ENCODE data around the gene TMEM255B.
"Not testable (repeated sequence)": the region's sequence is repeated elsewhere in the genome, so short reads cannot be mapped to it uniquely, and the experiment has no call there.

TMEM255B gene

DNA sequence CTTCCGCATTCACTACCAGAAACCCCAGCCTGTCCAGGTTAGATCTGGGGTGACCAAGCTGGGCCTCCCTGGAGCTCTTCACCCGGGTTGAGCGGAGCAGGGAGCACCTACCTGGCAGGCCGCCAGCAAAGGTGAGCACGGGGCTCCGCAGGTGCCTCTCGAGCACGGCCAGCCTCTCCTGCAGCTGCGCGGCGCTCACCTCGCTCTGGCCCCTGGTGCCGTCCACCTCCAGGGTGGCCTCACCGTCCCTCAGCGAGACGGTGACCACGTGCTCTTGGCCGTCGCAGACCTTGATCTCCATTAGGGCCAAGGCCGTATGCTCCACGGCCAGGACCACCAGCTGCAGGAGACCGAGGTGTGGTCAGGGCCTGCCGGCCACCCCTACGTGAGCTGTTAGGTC lies 62.8 kb downstream of the TMEM255B start:
- H3K9ac ChIP-seq = no peak overlapping the region
- H3K9me3 ChIP-seq (replicated peaks in 1 of 11) = peaks cover 11 to 31% (median 26%) of the 10 kb centered on the region in 11 experiments; a peak in 20 of 22 replicates
- H3K4me1 ChIP-seq = peaks cover 13 to 35% (median 25%) of the 10 kb centered on the region in 10 experiments
- peaks cover 91 to 98% (median 94%) of the 10 kb centered on the region in 11 experiments for H4K20me1 ChIP-seq
- H3K27me3 ChIP-seq = no peaks in the 10 kb centered on the region
- H3K27ac ChIP-seq = no peak overlapping the region
- H3K4me3 ChIP-seq = no peak overlapping the region
- peaks cover 50 to 86% (median 75%) of the 10 kb centered on the region in 11 experiments for H3K36me3 ChIP-seq
- no peak overlapping the region for H3K4me2 ChIP-seq
- TF ChIP-seq Cebpa-rat (IDR thresholded peaks at IDR 0.05) = no peak

DNA sequence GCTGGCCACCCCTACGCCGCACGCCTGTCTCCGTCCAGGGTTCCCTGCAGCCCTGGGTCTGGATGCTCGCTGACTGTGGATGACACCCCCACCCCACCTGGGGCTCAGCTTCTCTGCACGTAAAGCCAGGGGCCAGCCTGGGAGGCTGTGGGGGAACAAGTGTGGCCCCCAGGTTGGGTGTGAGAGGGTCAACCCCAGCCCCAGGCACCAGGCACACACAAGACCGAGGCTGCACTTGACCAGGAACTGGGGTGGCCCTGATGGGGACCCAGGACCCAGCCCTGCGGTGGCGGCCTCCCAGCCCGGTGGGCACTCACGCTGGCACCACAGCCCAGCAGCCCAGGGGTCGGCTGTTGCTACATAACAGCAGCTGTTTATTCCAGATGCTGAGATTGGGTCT lies 63.2 kb downstream of the TMEM255B start:
- no peak for TF ChIP-seq Cebpa-rat (IDR thresholded peaks at IDR 0.05)
- H4K20me1 ChIP-seq = peaks cover 94 to 100% (median 98%) of the 10 kb centered on the region in 11 experiments
- H3K4me1 ChIP-seq = peaks cover 12 to 34% (median 24%) of the 10 kb centered on the region in 10 experiments
- H3K27me3 ChIP-seq = no peaks in the 10 kb centered on the region
- H3K4me3 ChIP-seq = no peak overlapping the region
- H3K4me2 ChIP-seq = no peak overlapping the region
- H3K9ac ChIP-seq = no peak overlapping the region
- peaks cover 54 to 90% (median 80%) of the 10 kb centered on the region in 11 experiments for H3K36me3 ChIP-seq
- H3K27ac ChIP-seq = no peak overlapping the region
- peaks cover 11 to 31% (median 26%) of the 10 kb centered on the region in 11 experiments; a peak in 20 of 22 replicates for H3K9me3 ChIP-seq (replicated peaks in 1 of 11)

DNA sequence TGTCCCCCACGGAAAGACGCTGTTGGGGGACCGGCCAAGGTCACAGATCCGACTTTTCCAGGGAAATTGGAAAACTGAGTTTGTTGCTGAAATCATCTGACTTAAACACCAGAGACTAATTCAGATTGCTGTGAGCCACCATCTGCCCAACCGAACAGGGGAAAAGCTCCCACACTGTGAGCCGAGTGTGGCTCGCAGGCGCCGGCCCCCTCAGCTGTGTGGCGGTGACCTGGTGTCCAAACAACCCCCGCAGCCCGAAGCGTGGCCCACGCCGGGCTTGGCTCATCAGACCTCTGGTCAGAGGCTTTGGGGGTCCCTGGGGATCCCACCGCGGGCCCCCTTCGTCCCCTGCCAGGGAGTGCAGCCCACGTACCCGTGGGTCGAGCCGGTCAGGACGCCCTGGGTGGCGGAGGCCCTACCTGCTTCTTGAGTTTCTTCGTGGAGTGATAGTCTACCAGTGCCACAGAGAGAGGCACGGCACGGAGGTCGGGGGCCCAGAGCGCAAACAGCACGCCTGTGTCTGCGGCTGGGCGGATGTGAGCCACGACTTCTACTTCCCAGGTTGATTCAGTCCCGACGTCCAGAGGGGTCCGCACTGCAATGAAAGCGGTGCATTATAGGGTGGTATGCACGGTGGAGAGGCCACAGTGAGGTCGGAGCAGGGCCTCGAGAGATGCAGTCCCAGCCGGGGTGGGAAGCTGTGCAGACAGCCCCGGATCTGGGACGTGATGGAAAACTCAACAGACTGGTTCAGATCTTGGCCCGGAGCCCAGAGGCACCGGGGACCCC lies 64.1 kb downstream of the TMEM255B start:
- no peak overlapping the region for H3K27ac ChIP-seq
- no peak overlapping the region for H3K9ac ChIP-seq
- peaks cover 11 to 31% (median 26%) of the 10 kb centered on the region in 11 experiments; a peak in 20 of 22 replicates for H3K9me3 ChIP-seq (replicated peaks in 1 of 11)
- no peaks in the 10 kb centered on the region for H3K27me3 ChIP-seq
- peaks cover 3 to 25% (median 15%) of the 10 kb centered on the region in 10 experiments for H3K4me1 ChIP-seq
- peaks cover 95 to 100% (median 98%) of the 10 kb centered on the region in 11 experiments for H4K20me1 ChIP-seq
- H3K36me3 ChIP-seq = peaks cover 60 to 95% (median 84%) of the 10 kb centered on the region in 11 experiments
- no peak overlapping the region for H3K4me2 ChIP-seq
- H3K4me3 ChIP-seq = no peak overlapping the region
- TF ChIP-seq Cebpa-rat (IDR thresholded peaks at IDR 0.05) = no peak

DNA sequence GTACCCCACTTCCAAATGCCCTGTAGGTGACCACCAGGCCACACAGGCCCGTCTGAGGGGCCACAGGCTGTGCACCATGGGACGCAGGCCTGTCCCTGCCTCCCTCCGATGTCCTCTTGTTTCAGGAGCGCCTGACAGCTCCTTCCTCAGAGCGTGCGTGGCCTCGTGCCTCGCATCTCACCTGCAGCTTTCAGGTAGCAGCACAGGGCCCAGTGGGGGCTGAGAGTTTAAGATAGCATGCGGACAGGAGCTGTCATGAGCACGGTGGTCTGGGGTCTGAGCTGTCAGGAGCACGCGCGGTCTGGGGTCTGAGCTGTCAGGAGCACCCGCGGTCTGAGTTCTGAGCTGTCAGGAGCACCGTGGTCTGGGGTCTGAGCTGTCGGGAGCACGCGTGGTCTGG lies 64.7 kb downstream of the TMEM255B start:
- no peak overlapping the region for H3K27ac ChIP-seq
- H3K4me2 ChIP-seq = no peak overlapping the region
- H4K20me1 ChIP-seq = peaks cover 95 to 100% (median 98%) of the 10 kb centered on the region in 11 experiments
- TF ChIP-seq Cebpa-rat (IDR thresholded peaks at IDR 0.05) = no peak
- peaks cover 0 to 19% (median 9%) of the 10 kb centered on the region in 10 experiments; a peak in 15 of 20 replicates for H3K4me1 ChIP-seq
- H3K9me3 ChIP-seq (replicated peaks in 1 of 11) = peaks cover 11 to 31% (median 26%) of the 10 kb centered on the region in 11 experiments; a peak in 20 of 22 replicates
- no peak overlapping the region for H3K9ac ChIP-seq
- no peak overlapping the region for H3K4me3 ChIP-seq
- H3K27me3 ChIP-seq = no peaks in the 10 kb centered on the region
- peaks cover 61 to 95% (median 84%) of the 10 kb centered on the region in 11 experiments for H3K36me3 ChIP-seq

DNA sequence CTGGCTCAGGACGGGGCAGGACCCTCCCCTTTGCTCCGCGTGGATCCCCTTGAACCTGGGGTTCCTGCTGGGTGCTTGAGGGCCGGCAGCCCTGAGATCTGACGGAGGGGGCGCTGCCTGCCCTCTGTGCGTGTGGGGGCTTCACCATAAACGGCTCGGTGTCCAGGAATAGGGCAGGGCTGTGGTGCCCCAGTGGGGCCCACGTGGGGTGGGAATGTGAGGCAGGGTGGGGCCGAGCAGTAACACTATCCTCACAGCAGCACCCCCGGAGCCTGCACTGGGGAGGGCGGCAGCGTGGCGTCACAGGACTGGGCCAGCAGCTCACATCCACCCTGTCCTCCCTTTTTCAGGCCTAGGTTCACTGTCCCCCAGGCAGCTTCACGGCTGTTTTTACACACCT lies 66.8 kb downstream of the TMEM255B start:
- no peak overlapping the region for H3K27ac ChIP-seq
- no peak overlapping the region for H3K4me2 ChIP-seq
- H3K27me3 ChIP-seq = no peaks in the 10 kb centered on the region
- no peak overlapping the region for H3K4me3 ChIP-seq
- peaks cover 61 to 87% (median 76%) of the 10 kb centered on the region in 11 experiments for H3K36me3 ChIP-seq
- H3K9me3 ChIP-seq (replicated peaks in 1 of 11) = peaks cover 11 to 31% (median 26%) of the 10 kb centered on the region in 11 experiments; a peak in 20 of 22 replicates
- no peak for TF ChIP-seq Cebpa-rat (IDR thresholded peaks at IDR 0.05)
- peaks cover 89 to 100% (median 96%) of the 10 kb centered on the region in 11 experiments for H4K20me1 ChIP-seq
- peaks cover 0 to 8% (median 0%) of the 10 kb centered on the region in 10 experiments; a peak in 3 of 20 replicates for H3K4me1 ChIP-seq
- H3K9ac ChIP-seq = no peak overlapping the region

DNA sequence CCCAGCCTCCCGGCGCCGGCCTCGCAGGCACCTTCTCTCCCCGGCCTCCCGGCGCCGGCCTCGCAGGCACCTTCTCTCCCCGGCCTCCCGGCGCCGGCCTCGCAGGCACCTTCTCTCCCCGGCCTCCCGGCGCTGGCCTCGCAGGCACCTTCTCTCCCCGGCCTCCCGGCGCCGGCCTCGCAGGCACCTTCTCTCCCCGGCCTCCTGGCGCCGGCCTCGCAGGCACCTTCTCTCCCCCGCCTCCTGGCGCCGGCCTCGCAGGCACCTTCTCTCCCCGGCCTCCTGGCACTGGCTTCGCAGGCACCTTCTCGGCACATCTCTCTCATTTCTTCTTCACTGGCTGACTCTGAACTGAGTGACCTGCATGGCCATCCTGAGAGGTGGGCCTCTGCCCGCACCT lies 67.4 kb downstream of the TMEM255B start:
- H3K27ac ChIP-seq, H3K27me3 ChIP-seq, H3K4me2 ChIP-seq, H3K9ac ChIP-seq, H3K4me3 ChIP-seq, H3K4me1 ChIP-seq: not testable (repeated sequence)
- H3K36me3 ChIP-seq = peaks cover 55 to 87% (median 76%) of the 10 kb centered on the region in 11 experiments
- peaks cover 11 to 27% (median 26%) of the 10 kb centered on the region in 11 experiments; a peak in 20 of 22 replicates for H3K9me3 ChIP-seq (replicated peaks in 1 of 11)
- peaks cover 89 to 100% (median 96%) of the 10 kb centered on the region in 11 experiments for H4K20me1 ChIP-seq

DNA sequence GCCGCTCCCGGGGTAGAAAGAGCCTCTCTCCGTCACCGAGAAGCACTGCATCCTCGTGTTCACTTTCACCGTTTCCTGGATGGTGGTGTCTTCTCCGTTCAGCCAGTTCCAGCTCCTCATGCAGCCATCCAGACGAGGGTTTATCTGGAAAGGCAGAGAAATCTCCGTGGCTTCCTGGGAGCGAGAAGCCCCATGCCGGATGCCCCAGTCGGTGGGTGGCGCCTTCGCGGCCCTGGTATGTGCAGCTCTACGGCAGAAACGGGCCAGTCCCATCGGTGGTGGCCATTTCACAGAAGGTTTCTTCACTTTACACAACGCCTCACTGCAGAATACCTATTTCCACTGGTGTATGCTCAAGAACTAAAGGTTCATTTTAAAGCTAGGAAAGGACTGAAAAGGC lies 68.0 kb downstream of the TMEM255B start:
- Histone ChIP-seq H3K4me2 (no peak overlapping the region), H4K20me1 (peaks cover 86 to 100% (median 94%) of the 10 kb centered on the region in 11 experiments), H3K9me3 (replicated peaks in 1 of 11) (peaks cover 11 to 23% (median 21%) of the 10 kb centered on the region in 11 experiments; a peak in 20 of 22 replicates), H3K27ac (no peak overlapping the region), H3K27me3 (no peaks in the 10 kb centered on the region), H3K4me3 (no peak overlapping the region), H3K4me1 (peaks cover 0 to 8% (median 0%) of the 10 kb centered on the region in 10 experiments; a peak in 3 of 20 replicates), H3K9ac (no peak overlapping the region), H3K36me3 (peaks cover 49 to 85% (median 72%) of the 10 kb centered on the region in 11 experiments)
- TF ChIP-seq Cebpa-rat (IDR thresholded peaks at IDR 0.05) = no peak

DNA sequence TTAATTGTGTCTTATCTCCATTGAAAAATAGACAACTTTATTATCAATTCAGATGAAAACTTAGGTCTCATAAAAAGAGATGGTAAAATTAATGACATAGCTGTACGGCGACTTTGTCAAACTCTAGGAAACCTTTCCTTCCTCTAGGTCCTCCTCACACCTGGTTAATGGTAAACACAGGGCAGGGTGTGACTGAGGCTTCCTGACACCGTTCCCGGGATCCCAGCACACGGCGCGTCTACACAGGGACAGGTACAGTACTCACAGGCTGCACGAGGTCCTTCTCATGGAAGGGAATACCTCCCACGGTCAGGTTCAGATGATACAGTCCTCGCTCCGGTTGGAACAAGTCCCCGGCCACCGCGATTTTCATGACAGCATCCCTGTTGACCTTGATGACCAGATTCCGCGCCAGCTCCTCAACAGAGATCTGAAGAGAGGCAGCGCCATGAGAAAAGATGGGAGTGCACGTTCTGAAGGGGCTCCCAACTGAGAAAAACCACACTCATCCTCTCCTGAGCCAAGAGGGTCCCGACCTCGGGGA lies 69.3 kb downstream of the TMEM255B start:
- Histone ChIP-seq H3K9ac (no peak overlapping the region), H3K4me2 (no peak overlapping the region), H3K9me3 (replicated peaks in 1 of 11) (peaks cover 6 to 10% (median 8%) of the 10 kb centered on the region in 11 experiments; a peak in 19 of 22 replicates), H3K27ac (no peak overlapping the region), H3K4me1 (peaks cover 0 to 8% (median 0%) of the 10 kb centered on the region in 10 experiments; a peak in 3 of 20 replicates), H4K20me1 (peaks cover 86 to 100% (median 94%) of the 10 kb centered on the region in 11 experiments), H3K36me3 (peaks cover 40 to 85% (median 72%) of the 10 kb centered on the region in 11 experiments), H3K27me3 (no peaks in the 10 kb centered on the region), H3K4me3 (no peak overlapping the region)
- TF ChIP-seq Cebpa-rat (IDR thresholded peaks at IDR 0.05) = no peak

DNA sequence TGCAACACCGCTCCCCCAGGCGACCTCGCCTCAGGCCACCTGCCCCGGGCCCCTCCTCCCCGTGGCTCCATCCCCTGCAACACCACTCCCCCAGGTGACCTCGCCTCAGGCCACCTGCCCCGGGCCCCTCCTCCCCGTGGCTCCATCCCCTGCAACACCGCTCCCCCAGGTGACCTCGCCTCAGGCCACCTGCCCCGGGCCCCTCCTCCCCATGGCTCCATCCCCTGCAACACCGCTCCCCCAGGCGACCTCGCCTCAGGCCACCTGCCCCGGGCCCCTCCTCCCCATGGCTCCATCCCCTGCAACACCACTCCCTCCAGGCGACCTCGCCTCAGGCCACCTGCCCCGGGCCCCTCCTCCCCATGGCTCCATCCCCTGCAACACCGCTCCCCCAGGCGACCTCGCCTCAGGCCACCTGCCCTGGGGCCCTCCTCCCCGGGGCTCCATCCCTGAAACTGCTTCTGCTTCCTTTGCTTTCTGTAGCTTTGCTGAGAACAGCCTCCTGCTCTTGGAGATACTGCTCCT lies 71.5 kb downstream of the TMEM255B start:
- Histone ChIP-seq H3K4me1 (peaks cover 0 to 21% (median 11%) of the 10 kb centered on the region in 10 experiments; a peak in 17 of 20 replicates), H3K36me3 (peaks cover 45 to 85% (median 76%) of the 10 kb centered on the region in 11 experiments), H4K20me1 (peaks cover 86 to 100% (median 94%) of the 10 kb centered on the region in 11 experiments)
- H3K9me3 ChIP-seq (replicated peaks in 1 of 11); H3K9ac ChIP-seq; H3K4me2 ChIP-seq; H3K27ac ChIP-seq; H3K4me3 ChIP-seq; H3K27me3 ChIP-seq: not testable (repeated sequence)

All from BLaER1 treated with 17β-estradiol and CSF1 and Interleukin-3, amounts not matched to agents 10 nM and 100 nM (cell line).